Spinal cord (tissue), 10 donors: ENCODE measurements around the gene MCEMP1. TPM values are rescaled to one million over a fixed set of nuclear protein-coding genes. Genes with fewer than 3 reads are reported as not detected.

Experiments
- DNase-seq, 6 donors: peaks; one replicate each; pipeline versions ENCODE4 v3.0.0 to v3.0.0-alpha.2; 2013 to 2015; ENCODE audit warnings: low spot score in 6 of 6, low read depth in 4 of 6
- H3K27ac ChIP-seq: one replicate; pipeline ENCODE4 v1.5.1; 2013; ENCODE audit warnings: low read depth, low read length, control low read depth
- H3K27me3 ChIP-seq: one replicate; pipeline ENCODE4 v1.6.1; 2013; ENCODE audit warnings: low read length; ENCODE audit not compliant: control insufficient read depth, insufficient read depth
- H3K36me3 ChIP-seq: one replicate; pipeline ENCODE4 v1.6.1; 2013; ENCODE audit warnings: low read length; ENCODE audit not compliant: control insufficient read depth, insufficient read depth
- H3K4me1 ChIP-seq: one replicate; pipeline ENCODE4 v1.6.1; 2013; ENCODE audit warnings: low read length; ENCODE audit not compliant: control insufficient read depth, insufficient read depth
- H3K4me3 ChIP-seq: one replicate; pipeline ENCODE4 v1.5.1; 2013; ENCODE audit warnings: low read depth, low read length, control low read depth
- H3K9me3 ChIP-seq: one replicate; pipeline ENCODE4 v1.6.1; 2013; ENCODE audit warnings: low read length; ENCODE audit not compliant: control insufficient read depth, insufficient read depth
- WGBS: methylation state at CpG from one replicate; pipeline ENCODE4 v1.1.5; 2013; ENCODE audit warnings: missing lambda C conversion rate; ENCODE audit not compliant: insufficient coverage; 5-methylcytosine and 5-hydroxymethylcytosine counted together
- polyA plus RNA-seq, 2 donors: library from polyadenylated mRNA; unstranded; fragments of 120-200 nt; gene quantifications; one replicate each; pipeline ENCODE4 v1.2.1, GENCODE V29; 2013; ENCODE audit not compliant: insufficient read length in 2 of 2
- total RNA-seq, 2 donors: library from RNA; depleted of rRNA in 1 of 2; stranded (reverse); fragments of 120-200 nt in 1 of 2; fragments of >200 nt in 1 of 2; gene quantifications; one replicate each; pipeline versions ENCODE4 v1.2.3 to v1.2.4, GENCODE V29; 2013 to 2014
- donor health status: healthy.

The MCEMP1 gene
- total and polyA plus RNA-seq, 4 donors = 0.41 to 1.7 TPM; not detected in 2

GRCh38 chr19:7654401-7654800 is 22.5 kb upstream of the MCEMP1 start:
- Histone ChIP-seq H3K27me3 (peaks cover 5% of the 10 kb centered on the region), H3K9me3 (no peaks in the 10 kb centered on the region), H3K36me3 (no peaks in the 10 kb centered on the region), H3K27ac (no peak overlapping the region), H3K4me3 (no peak overlapping the region), H3K4me1 (peaks cover 8% of the 10 kb centered on the region)
- WGBS = 73% methylated on average over 3 of the region's 8 CpGs
- DNase-seq = no peak

- 67% methylated on average over 8 of the region's 8 CpGs for WGBS
- H3K4me3 ChIP-seq = no peak overlapping the region
- H3K27ac ChIP-seq = no peak overlapping the region
- DNase-seq = no peak
- H3K9me3 ChIP-seq = no peaks in the 10 kb centered on the region
- H3K36me3 ChIP-seq = no peaks in the 10 kb centered on the region
- peaks cover 5% of the 10 kb centered on the region for H3K27me3 ChIP-seq
- H3K4me1 ChIP-seq = peaks cover 8% of the 10 kb centered on the region
Measured at GRCh38 chr19:7655581-7655980, 21.3 kb upstream of the MCEMP1 start.

DNA sequence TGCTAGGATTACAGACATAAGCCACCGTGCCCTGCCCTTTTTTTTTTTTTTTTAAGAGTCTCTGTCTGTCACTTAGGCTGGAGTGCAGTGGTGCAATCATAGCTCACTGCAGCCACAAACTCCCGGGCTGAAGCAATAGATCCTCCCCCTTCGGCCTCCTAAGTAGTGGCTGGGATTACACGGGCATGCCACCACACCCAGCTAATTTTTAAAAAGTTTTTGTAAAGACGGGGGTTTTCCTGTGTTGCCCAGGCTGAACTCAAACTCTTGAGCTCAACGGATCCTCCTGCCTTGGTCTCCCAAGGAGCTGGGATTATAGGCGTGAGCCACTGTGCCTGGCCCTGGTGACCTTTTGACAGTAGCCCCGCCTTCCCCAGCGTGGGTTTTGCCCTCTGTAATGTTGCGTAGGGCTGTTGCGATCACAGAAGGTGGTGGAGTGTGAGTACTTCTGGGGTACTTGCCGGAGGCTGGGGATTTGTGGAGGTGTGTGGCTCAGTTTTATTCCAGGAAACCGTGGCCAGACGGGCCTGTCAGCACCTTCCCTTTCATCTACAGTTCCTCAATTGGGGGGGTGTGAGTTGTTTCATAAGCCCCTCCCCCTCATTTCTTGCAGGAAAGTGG is 19.6 kb upstream of the MCEMP1 start:
- H3K27ac ChIP-seq = no peak overlapping the region
- DNase-seq = no peak
- peaks cover 6% of the 10 kb centered on the region for H3K4me1 ChIP-seq
- no peak overlapping the region for H3K4me3 ChIP-seq
- no peaks in the 10 kb centered on the region for H3K27me3 ChIP-seq
- no peaks in the 10 kb centered on the region for H3K36me3 ChIP-seq
- WGBS = 59% methylated on average over 8 of the region's 14 CpGs
- H3K9me3 ChIP-seq = no peaks in the 10 kb centered on the region

DNA sequence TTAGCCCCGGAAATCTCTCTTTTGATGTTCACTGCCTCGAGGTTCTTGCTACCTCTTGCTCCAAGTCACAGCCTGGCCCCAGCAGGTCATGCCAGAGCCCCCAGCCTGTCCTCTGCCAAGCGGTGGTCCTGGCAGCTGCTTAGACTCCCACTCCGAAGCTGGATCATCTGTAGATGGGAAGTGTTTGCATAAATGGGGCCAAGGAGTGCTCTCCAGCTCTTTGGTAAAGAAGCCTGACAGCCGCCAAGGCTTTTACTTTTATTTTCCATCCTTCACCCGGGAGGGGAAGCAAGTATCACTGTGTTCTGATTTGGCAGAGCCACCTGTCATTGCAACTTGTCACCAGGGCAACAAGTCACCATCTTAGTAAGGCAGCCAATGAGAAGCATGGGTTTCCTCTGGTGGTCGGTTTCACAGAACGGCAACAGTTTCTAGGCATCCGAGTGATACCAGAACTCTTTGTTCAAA is 18.6 kb upstream of the MCEMP1 start:
- H3K4me3 ChIP-seq = no peak overlapping the region
- H3K27me3 ChIP-seq = no peaks in the 10 kb centered on the region
- no peaks in the 10 kb centered on the region for H3K9me3 ChIP-seq
- H3K36me3 ChIP-seq = no peaks in the 10 kb centered on the region
- H3K4me1 ChIP-seq = peaks cover 3% of the 10 kb centered on the region
- H3K27ac ChIP-seq = no peak overlapping the region
- DNase-seq = peak in 3 of 6 donors; percentile 54 to 92 (median 89)
- WGBS = 38% methylated on average over 6 of the region's 9 CpGs

DNA sequence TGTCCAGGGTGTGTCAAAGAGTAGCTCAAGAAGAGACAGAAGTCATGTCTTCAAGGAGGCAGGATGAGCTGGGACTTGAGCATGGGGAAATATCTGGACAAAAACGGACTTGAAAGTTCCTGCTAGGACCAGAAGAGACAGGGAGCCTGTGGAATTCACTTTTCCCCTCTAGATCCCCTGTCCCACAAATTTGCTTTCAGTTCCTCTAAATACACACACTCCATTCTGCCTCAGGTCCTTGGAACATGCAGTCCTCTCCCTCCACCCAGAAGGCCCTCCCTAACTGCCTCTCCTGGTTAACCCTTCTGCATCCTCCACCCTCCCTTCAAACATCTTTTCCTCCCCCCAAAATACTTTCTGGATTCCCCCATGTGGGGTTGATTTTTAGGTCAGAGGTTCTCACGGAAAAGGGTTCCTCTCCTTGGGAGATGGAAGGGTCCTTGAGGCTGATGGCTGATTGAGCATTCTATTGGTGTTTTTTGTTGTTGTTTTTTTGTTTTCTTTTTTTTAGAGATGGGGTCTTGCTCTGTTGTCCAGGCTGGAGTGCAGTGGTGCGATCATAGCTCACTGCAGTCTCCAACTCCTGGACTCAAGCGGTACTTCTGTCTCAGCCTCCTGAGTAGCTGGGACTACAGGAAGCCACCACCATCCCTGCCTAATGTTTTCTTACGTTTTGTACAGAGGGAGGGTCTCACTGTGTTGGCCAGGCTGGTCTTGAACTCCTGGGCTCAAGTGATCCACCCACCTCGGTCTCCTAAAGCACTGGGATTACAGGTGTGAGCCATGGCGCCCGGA is 14.9 kb upstream of the MCEMP1 start:
- no peaks in the 10 kb centered on the region for H3K9me3 ChIP-seq
- H3K36me3 ChIP-seq = no peaks in the 10 kb centered on the region
- no peak for DNase-seq
- H3K27ac ChIP-seq = no peak overlapping the region
- WGBS = 54% methylated on average over 2 of the region's 8 CpGs
- no peak overlapping the region for H3K4me3 ChIP-seq
- H3K27me3 ChIP-seq = no peaks in the 10 kb centered on the region
- peaks cover 3% of the 10 kb centered on the region for H3K4me1 ChIP-seq

DNA sequence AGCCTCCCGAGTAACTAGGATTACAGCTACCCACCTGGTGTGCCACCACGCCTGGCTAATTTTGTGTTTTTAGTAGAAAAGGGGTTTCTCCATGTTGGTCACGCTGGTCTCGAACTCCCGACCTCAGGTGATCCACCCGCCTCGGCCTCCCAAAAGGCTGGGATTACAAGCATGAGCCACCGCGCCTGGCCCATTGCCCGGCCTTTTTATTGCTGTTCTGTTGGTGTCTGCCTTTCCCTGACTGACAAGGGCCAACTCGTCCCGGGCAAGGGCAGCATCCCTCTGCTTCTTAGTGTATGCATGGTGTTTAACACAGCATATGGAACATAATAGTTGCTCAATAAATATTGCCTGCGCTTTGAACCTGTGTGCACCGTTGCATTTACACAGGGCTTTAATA is 14.2 kb upstream of the MCEMP1 start:
- no peaks in the 10 kb centered on the region for H3K27me3 ChIP-seq
- 82% methylated on average over 11 of the region's 14 CpGs for WGBS
- no peak for DNase-seq

GRCh38 chr19:7663706-7664105 is 13.2 kb upstream of the MCEMP1 start:
- 100% methylated on average over 2 of the region's 7 CpGs for WGBS
- H3K9me3 ChIP-seq = no peaks in the 10 kb centered on the region
- no peak overlapping the region for H3K27ac ChIP-seq
- H3K4me1 ChIP-seq = no peaks in the 10 kb centered on the region
- H3K27me3 ChIP-seq = no peaks in the 10 kb centered on the region
- peak in 1 of 6 donors; percentile 64 for DNase-seq
- no peak overlapping the region for H3K4me3 ChIP-seq
- H3K36me3 ChIP-seq = no peaks in the 10 kb centered on the region

More for the DNA sequence above, 14.2 kb upstream of the MCEMP1 start:
- Histone ChIP-seq H3K4me1 (peaks cover 3% of the 10 kb centered on the region), H3K27ac (no peak overlapping the region), H3K9me3 (no peaks in the 10 kb centered on the region), H3K36me3 (no peaks in the 10 kb centered on the region), H3K4me3 (no peak overlapping the region)

DNA sequence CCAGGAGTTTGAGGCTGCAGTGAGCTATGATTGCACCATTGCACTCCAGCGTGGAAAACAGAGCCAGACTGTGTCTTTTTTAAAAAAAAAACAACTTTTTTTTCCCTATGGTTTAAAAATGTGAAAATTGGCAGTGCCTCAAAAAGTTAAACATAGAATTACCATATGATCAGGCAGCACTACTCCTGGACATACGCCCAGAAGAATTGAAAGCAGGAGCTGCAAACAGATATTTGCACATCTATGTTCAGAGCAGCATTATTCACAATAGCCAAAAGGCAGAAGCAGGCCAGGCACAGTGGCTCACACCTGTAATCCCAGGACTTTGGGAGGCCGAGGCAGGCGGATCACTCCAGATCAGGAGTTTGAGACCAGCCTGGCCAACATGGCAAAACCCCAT is 11.8 kb upstream of the MCEMP1 start:
- Histone ChIP-seq H3K4me1 (peaks cover 6% of the 10 kb centered on the region), H3K4me3 (no peak overlapping the region), H3K27ac (no peak overlapping the region), H3K36me3 (no peaks in the 10 kb centered on the region), H3K27me3 (no peaks in the 10 kb centered on the region), H3K9me3 (no peaks in the 10 kb centered on the region)
- 64% methylated on average over 1 of the region's 4 CpGs for WGBS
- peak in 2 of 6 donors; percentile 18 to 93 for DNase-seq

- H3K27me3 ChIP-seq = no peaks in the 10 kb centered on the region
- H3K9me3 ChIP-seq = no peaks in the 10 kb centered on the region
- H3K27ac ChIP-seq = no peak within 1 kb of the TSS
- no peak within 1 kb of the TSS for H3K4me3 ChIP-seq
- DNase-seq = no peak
- no peaks in the 10 kb centered on the region for H3K36me3 ChIP-seq
- 88% methylated on average over 9 of the region's 9 CpGs for WGBS
- peaks cover 13% of the 10 kb centered on the region for H3K4me1 ChIP-seq
Measured at GRCh38 chr19:7668842-7669241, 8.0 kb upstream of the MCEMP1 start, which contains the start of gene RETN. Gene RETN, plus strand, starts transcription at chr19:7669049. Its CDS starts 278 bp downstream, at chr19:7669327.

DNA sequence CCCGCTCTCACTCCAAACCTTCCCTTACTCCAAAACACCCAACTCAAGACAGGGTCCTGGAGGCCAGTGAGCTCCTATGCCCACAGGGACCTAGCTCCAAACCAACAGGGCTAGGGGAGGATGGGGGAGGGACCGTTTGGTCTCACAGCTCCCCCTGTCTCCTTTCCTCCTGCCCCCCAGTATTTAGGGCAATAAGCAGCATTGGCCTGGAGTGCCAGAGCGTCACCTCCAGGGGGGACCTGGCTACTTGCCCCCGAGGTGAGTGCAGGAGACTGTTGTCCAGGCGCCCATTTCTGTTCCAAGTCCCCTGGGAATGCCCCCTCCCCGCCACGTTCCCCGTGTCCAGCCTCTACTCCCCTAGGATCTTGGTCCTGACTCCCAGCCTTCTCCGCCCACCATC is 7.2 kb upstream of the MCEMP1 start:
- DNase-seq = no peak
- no peak overlapping the region for H3K4me3 ChIP-seq
- no peaks in the 10 kb centered on the region for H3K9me3 ChIP-seq
- no peaks in the 10 kb centered on the region for H3K36me3 ChIP-seq
- H3K27me3 ChIP-seq = no peaks in the 10 kb centered on the region
- WGBS = 16% methylated on average over 6 of the region's 9 CpGs
- H3K4me1 ChIP-seq = peaks cover 13% of the 10 kb centered on the region
- H3K27ac ChIP-seq = no peak overlapping the region
